ENCODE data around the gene PCED1A.
"Not testable (repeated sequence)": the region's sequence is repeated elsewhere in the genome, so short reads cannot be mapped to it uniquely, and the experiment has no call there.

The PCED1A gene

GRCh38 chr20:2865630-2866029 lies 25.2 kb upstream of the PCED1A start:
- no peak for DNase-seq

DNA sequence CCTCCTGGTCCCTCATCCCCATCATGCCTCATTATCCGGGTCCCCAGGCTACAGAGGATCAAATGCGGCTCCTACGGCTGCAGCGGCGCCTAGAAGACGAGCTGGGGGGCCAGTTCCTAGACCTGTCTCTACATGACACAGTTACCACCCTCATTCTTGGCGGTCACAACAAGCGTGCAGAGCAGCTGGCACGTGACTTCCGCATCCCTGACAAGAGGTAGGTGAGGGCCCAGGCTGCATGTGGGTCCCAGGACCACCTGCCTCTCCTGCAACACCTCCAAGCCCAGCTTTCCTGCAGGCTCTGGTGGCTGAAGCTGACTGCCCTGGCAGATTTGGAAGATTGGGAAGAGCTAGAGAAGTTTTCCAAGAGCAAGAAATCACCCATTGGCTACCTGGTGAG lies 24.6 kb upstream of the PCED1A start:
- no peak for DNase-seq

- no peak for DNase-seq
These were observed 24.2 kb upstream of the PCED1A start for GRCh38 chr20:2864626-2865025.

- DNase-seq: no peak
These were observed 19.1 kb upstream of the PCED1A start for GRCh38 chr20:2859330-2860121.

GRCh38 chr20:2858591-2858990 lies 18.1 kb upstream of the PCED1A start:
- DNase-seq: no peak

- no peak for DNase-seq
These were observed 10.6 kb upstream of the PCED1A start for GRCh38 chr20:2851086-2851485.

DNA sequence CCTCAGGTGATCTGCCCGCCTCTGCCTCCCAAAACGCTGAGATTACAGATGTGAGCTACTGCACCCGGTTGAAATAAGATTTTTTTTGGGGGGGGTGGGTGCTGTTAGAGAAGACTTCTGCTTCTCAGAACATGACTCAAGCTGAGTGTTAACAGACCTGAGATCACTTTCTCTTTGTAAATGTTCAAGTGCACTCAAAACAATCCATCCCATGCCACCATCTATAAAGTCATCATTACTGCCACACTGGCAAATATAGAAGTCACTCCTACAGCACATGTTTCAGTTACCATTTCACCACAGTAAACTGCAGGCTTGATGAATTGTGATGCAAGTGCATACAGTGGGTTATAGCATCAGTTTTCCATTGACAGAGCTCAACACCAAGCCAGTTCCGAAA lies 9.1 kb upstream of the PCED1A start:
- no peak for DNase-seq

DNA sequence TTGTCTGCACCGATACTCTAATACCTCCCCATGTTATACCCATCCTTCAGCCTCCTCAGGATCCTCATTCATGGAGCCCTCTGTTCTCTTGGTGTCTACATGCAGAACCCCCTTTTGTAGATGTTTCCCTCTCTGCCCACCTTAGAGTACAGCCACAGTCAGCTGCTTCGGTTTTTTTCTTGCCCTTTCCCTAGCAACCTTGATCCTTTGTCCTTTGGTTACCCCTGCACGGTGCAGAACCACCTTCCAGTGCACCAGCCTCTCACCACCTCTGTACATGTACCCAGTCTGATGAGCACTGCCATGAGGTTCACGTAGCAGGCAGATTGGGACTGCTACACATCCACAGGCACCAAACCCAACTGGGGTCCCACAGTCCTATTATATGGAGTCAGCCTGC lies 7.3 kb upstream of the PCED1A start:
- DNase-seq: no peak

GRCh38 chr20:2846698-2847097 lies 6.2 kb upstream of the PCED1A start:
- DNase-seq: no peak

GRCh38 chr20:2845607-2846006 lies 5.2 kb upstream of the PCED1A start:
- DNase-seq: no peak

GRCh38 chr20:2840967-2841531 lies 594 bp upstream of the PCED1A start:
- DNase-seq: no peak

GRCh38 chr20:2839732-2840137 lies 720 bp downstream of the PCED1A start:
- DNase-seq: no peak

GRCh38 chr20:2838847-2839671 lies 1.4 kb downstream of the PCED1A start:
- no peak for DNase-seq

GRCh38 chr20:2838170-2838797 lies 2.2 kb downstream of the PCED1A start:
- DNase-seq: no peak

DNA sequence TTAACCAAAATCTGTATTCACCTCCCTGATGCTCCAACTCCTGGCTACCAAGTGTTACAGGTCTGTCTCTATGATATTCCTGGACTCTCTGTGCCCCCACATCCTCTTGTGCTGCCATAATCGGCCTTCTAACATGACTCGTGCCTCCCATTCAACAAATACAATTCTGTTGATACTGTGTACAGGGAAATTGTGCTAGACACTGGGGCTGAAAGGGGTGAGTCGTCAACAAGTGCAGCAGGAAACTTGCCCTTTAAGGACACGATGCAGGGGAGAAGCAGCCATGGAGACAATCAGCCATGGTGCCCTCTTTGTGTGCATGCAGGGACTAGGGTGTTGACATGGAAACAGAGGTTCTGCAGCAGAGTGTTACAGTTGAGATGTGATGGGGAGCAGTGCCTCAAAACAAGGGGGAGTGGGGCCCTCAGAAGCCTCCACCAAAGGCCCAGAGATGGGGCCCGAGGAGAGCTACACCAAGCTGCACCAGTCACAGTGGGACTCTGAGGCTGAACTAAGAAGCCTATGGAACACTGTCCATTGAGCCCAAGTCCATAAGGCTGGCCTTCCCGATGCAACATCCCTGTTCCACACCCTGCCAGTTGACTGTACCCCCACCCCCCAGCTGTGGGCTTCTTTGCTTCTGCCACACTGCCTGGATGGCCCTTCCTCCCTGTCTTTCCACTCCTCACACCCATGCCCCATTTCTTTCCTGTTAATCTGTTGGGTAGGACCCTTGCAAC lies 3.1 kb downstream of the PCED1A start:
- no peak for DNase-seq

GRCh38 chr20:2836035-2836434 lies 4.4 kb downstream of the PCED1A start:
- DNase-seq: no peak

- no peak for DNase-seq
These were observed 5.1 kb downstream of the PCED1A start for GRCh38 chr20:2835331-2835796.

DNA sequence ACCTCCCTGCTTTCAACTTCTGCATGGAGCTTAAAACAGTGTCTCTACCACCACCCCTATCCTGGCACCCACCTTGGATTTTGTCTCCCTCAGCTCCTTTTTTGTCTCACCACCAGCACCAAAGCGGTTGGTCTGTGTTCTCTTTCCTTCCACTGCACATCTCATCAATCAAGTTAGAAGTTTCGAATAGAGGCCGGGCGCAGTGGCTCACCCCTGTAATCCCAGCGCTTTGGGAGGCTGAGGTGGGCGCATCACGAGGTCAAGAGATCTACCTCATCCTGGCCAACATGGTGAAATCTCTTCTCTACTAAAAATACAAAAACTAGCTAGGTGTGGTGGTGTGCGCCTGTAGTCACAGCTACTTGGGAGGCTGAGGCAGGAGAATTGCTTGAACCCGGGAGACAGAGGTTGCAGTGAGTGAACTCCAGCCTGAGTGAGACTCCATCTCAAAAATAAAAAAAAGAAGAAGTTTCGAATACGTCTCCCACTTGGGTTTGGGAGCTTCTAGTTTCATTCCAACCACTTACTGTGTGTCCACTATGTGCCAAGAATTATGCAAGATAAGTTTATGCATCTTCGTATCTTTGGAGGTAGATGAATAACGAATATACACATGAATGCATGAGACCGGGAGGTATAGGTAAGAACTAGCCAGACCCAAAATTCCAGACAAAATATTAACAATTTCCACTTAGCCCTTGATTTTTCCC lies 5.9 kb downstream of the PCED1A start:
- DNase-seq: no peak

DNA sequence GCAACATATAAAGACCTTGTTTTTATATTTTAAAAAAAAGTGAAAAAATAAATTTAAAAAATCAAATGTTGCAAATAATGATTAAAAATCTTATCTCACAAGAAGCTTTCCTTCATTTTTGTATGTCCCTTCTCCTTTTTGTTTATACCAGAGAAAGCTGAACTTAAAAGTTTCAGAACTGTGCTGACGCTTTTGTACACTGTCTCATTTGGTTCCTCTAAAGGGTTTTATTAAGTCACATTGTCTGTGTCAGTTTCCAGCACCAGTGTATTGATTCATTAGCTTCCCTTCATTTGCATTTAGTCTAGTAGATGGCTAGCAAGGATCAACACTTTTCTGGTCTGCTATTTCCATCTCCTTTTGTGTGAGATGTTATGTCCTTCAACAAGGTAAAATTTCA lies 6.7 kb downstream of the PCED1A start:
- DNase-seq: no peak

GRCh38 chr20:2831206-2831605 lies 9.2 kb downstream of the PCED1A start:
- not testable (repeated sequence) for DNase-seq

DNA sequence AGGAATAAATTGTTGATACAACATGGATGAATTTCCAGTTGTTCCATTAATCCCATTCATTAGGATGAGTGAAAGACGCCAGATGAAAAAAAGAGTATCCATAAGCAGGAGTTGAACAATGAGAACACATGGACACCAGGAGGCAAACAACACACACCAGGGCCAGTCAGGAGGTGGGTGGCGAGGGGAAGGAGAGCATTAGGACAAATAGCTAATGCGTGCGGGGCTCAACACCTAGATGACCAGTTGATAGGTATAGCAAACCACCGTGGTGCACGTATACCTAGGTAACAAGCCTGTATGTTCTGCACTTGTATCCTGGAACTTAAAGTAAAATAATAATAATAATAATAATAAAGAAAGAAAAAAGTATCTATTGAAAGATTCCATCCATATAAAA lies 11.1 kb downstream of the PCED1A start:
- DNase-seq: no peak

DNA sequence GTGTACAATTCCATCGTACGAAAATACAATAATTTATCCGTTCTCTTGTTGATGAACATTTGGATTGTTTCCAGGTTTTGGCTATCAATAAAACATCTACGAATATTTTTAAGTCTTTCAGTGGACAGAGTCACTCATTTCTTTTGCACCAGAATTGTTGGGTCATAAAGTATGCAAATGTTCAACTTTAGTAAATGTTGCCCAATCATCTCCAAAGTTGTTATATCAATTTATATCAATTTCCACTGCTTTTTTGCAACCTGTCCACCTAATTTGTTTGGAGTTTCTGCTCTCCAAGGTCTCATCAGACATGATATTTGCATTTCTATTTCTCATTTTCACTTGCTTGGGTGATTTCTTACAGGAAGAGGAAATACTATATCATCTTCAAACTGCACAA lies 13.8 kb downstream of the PCED1A start:
- no peak for DNase-seq

Measured in DMS153 (cell line).